ENCODE results near the gene KNDC1.
"Not testable (repeated sequence)": the region's sequence is repeated elsewhere in the genome, so short reads cannot be mapped to it uniquely, and the experiment has no call there.

Gene KNDC1

GRCh38 chr10:133126431-133127290 is 33.4 kb upstream of the KNDC1 start:
- no peak for DNase-seq (ENCODE audit: low read depth in 2 of 2, low spot score in 1 of 2)

GRCh38 chr10:133127291-133128125 is 32.5 kb upstream of the KNDC1 start:
- no peak for DNase-seq (ENCODE audit: low read depth in 2 of 2, low spot score in 1 of 2)

DNA sequence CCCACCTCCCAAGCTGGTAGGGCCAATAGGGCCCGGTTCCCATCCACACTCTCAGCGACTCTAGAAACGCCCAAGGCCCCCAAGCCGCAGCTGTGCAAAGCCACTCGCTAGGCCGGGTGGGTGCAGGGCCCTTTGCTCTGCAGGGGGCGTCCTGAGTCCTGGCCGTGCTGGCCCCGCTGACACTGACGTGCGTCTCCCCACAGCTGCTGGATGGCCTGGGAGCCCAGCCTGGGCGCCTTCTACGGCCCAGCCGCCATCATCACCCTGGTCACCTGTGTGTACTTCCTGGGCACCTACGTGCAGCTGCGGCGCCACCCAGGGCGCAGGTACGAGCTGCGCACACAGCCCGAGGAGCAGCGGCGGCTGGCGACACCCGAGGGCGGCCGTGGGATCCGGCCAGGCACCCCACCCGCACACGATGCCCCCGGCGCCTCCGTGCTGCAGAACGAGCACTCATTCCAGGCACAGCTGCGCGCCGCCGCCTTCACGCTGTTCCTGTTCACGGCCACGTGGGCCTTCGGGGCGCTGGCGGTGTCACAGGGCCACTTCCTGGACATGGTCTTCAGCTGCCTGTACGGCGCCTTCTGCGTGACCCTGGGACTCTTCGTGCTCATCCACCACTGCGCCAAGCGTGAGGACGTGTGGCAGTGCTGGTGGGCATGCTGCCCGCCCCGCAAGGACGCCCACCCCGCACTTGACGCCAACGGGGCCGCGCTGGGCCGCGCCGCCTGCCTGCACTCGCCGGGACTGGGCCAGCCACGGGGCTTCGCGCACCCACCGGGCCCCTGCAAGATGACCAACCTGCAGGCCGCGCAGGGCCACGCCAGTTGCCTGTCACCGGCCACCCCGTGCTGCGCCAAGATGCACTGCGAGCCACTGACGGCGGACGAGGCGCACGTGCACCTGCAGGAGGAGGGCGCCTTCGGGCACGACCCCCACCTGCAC is 31.6 kb upstream of the KNDC1 start:
- no peak for DNase-seq (ENCODE audit: low read depth in 2 of 2, low spot score in 1 of 2)

- DNase-seq (ENCODE audit: low read depth in 2 of 2, low spot score in 1 of 2), result no peak
Observed at GRCh38 chr10:133129071-133129858, 30.8 kb upstream of the KNDC1 start.

DNA sequence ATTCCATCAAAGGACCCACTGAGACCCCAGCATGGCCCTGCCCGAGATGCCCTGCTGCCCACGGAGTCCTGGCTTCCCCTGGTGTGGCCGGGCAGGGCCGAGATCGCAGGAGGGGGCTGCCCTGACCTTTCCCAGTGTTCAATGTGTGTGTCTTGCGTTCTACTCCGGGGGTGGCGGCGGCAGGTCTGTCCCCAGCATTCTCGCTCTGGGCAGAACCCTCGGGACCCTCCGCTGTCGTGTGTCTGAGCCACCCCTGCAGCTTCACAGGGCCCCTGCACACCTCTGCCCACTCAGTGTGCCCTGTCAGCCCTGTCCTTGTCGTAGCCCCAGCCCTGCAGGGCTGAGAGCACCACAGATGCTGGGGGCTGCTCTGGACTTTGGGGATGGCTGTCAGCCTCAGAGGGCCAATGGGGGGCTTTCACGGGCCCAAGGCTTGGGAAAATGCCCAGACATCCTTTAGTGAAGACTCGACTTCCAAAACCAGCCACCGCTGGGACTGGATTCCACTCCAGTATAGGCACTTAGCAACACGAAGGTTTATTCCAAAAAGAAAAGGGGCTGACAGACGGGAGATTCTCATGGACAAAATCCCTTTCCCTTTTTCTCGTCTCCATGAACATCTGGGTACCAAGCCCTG is 30.0 kb upstream of the KNDC1 start:
- no peak for DNase-seq (ENCODE audit: low read depth in 2 of 2, low spot score in 1 of 2)

DNA sequence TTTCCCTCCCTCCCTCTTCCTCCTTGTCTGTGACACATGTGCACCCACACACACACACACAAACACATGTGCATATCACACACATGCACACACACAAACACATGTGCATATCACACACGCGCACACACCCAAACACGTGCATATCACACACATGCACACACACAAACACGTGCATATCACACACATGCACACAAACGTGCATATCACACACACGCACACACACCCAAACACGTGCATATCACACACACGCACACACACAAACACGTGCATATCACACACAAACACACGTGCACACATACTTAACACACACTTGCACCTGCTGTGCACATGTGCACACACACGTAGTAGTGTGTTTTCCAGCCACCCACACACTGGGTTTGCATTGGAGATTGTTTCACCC is 29.4 kb upstream of the KNDC1 start:
- DNase-seq (ENCODE audit: low read depth in 2 of 2, low spot score in 1 of 2), result no peak

DNA sequence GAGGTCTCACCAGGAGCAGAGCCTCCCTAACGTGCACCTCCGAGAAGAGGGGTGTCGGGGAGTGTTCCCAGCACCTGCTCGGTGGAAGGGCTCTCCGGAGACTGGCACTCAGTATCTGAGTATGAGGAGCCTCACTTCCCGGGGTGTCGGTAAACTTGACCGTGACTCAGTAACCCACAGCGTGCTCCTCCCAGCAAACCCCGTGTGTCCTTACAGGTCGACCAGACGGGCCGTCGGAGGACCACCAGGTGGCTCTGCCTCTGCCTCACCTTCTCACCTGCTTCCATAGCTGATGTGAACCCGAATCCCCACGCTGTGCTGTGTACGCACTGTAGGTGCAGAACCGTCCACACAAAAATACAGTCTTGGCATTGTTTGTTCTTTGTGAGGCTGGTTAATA is 29.0 kb upstream of the KNDC1 start:
- no peak for DNase-seq (ENCODE audit: low read depth in 2 of 2, low spot score in 1 of 2)

GRCh38 chr10:133131734-133132472 is 28.1 kb upstream of the KNDC1 start:
- DNase-seq (ENCODE audit: low read depth in 2 of 2, low spot score in 1 of 2), result no peak

GRCh38 chr10:133132473-133133291 is 27.3 kb upstream of the KNDC1 start:
- DNase-seq (ENCODE audit: low read depth in 2 of 2, low spot score in 1 of 2), result no peak

DNA sequence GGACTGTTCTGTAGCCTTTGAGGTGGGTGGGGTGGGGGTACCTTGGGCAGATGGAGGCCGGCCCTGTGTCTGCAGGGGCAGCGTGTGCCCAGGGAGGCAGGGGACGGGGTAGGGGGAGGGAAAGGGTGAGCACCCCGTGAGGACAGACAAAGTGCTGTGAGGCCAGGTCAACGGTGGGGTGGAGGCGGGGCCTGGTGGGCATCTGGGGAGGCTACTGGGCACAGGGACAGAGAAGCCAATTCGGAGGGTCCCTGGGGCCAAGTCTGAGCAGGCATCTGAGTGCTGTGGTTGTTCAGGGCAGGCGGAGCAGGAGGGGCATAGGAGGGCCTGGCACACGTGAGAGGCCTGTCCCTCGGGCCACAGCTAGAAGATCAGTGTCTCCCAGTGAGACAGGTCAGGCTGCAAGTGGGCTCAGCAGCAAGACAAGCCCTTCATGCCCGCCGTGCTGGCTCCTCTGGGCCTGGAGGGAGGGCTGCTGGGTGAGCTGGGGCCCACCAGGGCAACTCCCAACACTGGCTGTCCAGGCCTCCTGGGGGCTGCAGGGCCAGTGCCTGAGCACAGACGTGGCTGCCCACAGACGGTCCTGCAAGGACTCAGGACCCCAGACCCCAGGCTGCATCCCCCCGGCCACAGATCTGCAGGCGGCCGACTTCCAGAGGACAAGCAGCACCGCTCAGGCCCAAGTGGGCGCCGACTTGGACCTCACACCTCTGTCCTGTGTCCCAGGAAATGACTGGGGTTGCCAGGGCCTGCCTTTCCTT is 26.4 kb upstream of the KNDC1 start:
- no peak for DNase-seq (ENCODE audit: low read depth in 2 of 2, low spot score in 1 of 2)

DNA sequence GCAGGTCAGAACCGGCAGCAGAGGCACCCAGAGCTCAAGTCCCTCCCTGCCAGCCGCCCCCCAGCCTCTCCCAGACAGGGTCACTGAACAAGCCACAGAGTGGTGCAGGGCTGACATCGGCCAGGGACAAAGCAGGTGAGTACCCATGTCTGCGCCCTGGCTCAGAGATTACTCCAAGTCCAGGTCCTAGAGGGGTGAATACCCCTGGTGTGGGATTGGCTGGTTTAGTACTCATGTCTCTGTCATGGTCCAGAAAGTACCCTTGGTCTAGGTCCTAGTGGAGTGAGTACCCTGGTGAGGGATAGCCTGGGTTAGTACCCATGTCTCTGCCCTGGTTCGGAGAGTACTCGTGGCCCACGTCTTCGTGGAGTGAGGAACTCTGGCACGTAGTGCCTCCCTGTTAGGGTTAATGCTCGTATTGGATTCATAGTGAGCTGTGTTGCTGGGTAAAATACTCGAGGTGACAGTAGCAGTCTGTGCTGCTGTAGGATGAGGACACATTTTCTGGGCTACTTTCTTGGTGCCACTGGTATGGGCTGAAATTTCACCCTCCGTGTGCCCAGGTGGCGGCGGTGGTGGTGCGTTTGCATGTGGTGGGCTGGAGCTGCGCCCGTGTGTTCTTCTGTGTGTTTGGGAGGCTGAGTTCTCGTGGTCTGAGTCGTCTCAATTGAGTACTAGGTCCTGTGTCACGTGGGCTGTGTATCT is 25.5 kb upstream of the KNDC1 start:
- DNase-seq (ENCODE audit: low read depth in 2 of 2, low spot score in 1 of 2), result no peak

DNA sequence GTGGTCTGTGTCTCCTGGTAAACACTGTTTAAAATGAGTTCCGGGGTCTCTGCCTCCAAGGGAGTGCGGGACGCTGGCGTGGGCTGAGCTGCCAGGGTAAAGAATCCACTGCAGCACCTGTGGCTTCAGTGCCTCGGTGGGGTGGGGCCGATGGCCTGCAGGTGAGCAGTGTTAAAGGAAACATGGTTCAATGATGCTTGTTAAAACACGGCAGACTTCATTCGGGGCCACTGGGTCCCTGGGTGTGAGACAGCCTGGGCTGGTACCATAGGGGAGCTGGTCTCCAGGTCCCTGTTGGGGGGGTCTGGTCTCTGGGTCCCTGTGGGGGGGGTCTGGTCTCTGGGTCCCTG is 24.9 kb upstream of the KNDC1 start:
- DNase-seq (ENCODE audit: low read depth in 2 of 2, low spot score in 1 of 2), result no peak

DNA sequence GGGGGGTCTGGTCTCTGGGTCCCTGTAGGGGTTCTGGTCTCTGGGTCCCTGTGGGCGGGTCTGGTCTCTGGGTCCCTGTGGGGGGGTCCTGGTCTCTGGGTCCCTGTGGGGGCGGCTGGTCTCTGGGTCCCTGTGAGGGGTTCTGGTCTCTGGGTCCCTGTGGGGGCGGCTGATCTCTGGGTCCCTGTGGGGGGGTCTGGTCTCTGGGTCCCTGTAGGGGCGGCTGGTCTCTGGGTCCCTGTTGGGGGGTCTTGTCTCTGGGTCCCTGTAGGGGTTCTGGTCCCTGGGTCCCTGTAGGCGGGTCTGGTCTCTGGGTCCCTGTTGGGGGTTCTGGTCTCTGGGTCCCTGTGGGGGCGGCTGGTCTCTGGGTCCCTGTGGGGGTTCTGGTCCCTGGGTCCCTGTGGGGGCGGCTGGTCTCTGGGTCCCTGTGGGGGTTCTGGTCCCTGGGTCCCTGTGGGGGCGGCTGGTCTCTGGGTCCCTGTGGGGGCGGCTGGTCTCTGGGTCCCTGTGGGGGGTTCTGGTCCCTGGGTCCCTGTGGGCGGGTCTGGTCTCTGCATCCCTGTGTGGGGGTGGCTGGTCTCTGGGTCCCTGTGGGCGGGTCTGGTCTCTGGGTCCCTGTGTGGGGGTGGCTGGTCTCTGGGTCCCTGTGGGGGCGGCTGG is 22.4 kb upstream of the KNDC1 start:
- not testable (repeated sequence) for DNase-seq (ENCODE audit: low read depth in 2 of 2, low spot score in 1 of 2)

DNA sequence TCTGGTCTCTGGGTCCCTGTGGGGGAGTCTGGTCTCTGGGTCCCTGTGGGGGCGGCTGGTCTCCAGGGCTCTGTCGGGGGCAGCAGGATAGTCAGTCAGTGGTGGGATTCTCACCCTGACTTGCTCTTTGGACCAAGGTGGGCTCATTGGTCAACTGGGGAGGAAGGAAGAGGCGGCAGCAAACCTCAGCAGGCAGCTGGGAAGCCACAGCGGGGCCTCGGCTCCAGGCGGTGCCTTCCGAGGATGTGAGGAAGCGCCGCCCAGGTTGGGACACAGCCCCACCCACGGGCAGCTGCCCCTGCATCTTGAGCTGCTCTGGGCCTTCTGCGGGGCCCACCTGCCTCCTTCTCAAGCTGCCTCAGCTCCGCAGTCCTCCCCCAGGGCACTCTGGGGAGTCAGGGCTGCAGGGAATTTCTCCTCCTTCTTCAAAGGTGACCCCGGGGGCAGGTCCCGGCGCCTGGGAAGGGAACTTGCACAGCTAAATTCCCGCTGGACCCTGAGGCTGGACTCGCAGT is 20.4 kb upstream of the KNDC1 start:
- no peak for DNase-seq (ENCODE audit: low read depth in 2 of 2, low spot score in 1 of 2)

DNA sequence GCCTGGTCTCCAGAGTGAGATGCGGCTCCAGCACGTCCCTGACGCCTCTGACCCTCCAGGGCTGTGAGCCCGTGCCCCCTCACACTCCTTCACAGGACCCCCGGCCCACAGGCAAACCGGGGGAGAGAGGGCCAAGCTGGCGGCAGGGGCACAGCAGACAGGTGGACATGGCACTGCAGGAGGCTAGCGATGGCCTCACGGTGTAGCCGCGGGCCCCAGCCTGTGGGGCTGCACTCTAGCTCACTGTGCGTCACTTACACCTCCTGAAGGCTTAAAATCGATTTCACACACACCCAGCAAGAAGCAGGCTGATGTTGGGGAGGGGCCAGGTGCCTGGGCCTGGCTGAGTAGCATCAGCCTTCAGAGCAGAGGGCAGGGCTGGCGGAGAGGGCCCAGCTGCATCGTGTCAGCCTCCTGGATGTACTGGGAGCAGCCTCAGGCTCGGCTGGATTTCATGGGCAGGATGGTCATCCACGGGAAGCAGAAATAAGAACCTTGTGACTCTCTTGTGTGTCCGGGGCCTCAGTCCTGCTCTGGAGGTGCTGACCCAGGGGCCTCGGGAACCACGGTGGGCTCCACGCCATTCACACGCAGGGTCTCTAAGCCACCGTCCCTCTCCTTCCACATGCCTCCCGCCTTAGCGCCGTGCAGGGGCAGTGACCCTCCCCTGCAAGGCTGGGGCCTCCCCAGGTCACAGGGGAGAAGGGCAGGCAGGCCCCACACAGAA is 19.4 kb upstream of the KNDC1 start:
- DNase-seq (ENCODE audit: low read depth in 2 of 2, low spot score in 1 of 2), result no peak
